IPS DF 19.7 (cell line): ENCODE measurements around the gene PRKCH.

Experiments used
- DNase-seq: peaks from one replicate; pipeline ENCODE4 v3.0.0-alpha.2; 2013; ENCODE audit warnings: low read depth, low spot score

PRKCH gene

GRCh38 chr14:61362072-61362750 lies 40.8 kb downstream of the PRKCH start:
- no peak for DNase-seq

DNA sequence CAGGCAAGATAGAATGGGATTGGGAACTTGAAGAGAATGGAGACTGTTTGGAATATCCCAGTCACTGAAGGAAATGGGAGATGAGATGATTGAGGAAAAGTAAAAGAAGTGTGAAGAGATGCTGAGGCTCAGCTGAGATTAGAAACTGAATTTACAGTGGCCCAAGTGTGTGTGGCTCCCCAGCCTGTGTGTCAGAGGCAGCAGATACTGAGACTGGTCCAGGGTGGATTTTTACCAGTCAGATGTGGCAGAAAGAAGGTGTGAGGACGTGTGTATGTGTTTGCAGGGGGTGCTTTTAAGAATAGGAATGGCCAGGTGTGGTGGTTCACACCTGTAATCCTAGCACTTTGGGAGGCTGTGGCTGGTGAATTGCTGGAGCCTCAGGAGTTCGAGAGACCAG lies 42.9 kb downstream of the PRKCH start:
- no peak for DNase-seq

DNA sequence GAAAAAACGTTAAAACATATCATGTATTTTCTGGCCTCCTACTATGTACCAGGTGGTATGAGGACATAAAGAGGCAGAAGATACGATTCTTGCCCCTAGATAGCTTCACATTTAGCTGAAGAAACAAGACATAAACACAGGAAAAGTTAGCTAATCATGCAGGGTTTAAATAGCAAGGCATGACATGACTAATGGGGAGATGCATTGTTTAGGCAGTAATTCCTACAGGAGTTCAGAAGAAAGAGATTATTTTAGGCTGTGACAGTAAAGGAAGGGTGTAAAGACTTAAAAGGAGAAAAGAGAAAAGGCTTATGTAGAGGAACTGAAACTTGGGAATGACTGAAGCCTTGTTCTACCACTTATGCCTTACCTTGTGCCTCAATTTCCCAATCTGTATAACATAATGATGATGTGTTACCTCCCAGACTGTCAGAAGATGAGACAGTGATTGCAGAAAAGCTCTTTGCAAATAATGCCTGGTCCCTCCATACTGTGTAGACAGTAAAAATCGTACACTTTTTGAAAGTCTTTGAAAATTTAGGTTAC lies 44.4 kb downstream of the PRKCH start:
- DNase-seq: no peak

GRCh38 chr14:61368114-61368710 lies 46.8 kb downstream of the PRKCH start:
- no peak for DNase-seq

GRCh38 chr14:61368781-61369453 lies 47.5 kb downstream of the PRKCH start:
- no peak for DNase-seq

DNA sequence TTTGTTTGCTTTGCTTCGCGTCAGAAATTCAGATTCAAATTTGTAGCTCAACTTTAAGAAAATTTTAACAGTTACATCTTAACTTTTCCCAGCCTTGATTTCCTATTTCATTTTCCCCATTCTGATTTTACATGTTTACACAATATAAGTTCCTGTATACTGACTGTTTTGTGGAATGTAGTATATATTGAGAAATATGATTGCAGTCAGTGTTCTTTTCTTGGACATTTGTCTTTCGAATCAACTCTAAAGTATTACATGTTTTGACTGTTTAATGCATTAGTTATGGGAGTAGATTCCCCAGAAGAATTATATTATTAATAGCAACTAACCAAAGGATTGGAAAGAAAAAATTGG lies 48.1 kb downstream of the PRKCH start:
- DNase-seq: no peak

GRCh38 chr14:61372379-61372778 lies 51.0 kb downstream of the PRKCH start:
- DNase-seq: no peak

- DNase-seq: no peak
Measured at GRCh38 chr14:61372842-61373555, 51.6 kb downstream of the PRKCH start.

GRCh38 chr14:61374284-61374683 lies 52.9 kb downstream of the PRKCH start:
- no peak for DNase-seq

DNA sequence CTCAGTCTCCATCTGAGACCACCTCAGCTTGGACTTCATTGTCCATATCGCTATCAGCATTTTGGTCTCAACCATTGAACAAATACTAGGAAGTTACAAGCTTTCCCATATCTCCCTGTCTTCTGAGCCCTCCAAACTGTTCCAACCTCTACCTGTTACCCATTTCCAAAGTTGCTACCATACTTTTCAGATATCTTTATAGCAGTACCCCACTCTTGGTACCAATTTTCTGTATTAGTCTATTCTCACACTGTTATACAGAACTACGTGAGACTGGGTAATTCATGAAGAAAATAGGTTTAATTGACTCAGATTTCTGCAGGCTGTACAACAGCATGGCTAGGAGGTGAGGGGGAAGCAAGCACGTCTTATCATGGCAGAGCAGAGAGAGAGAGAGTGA lies 53.8 kb downstream of the PRKCH start:
- no peak for DNase-seq

- no peak for DNase-seq
Measured at GRCh38 chr14:61376314-61376713, 54.9 kb downstream of the PRKCH start.

DNA sequence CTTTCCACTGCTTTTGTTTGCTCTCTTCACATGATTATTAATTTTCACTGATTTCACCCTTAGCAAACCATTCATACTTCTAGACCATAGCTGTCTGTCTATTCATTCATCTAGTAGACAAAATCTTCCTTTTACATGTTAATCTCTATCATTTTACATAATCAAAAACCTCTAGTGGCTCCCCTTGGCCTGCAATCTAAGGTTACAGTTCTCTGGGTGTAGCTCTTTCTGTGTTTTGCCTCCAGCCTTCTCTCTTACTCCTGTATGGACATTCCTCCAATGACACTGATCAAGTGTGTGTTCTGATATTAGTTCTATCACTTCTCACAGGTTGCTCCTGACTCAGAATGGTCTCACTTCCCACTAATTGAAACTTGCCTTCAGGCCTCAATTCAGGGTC lies 56.4 kb downstream of the PRKCH start:
- DNase-seq: no peak

GRCh38 chr14:61379639-61380184 lies 58.3 kb downstream of the PRKCH start:
- no peak for DNase-seq

DNA sequence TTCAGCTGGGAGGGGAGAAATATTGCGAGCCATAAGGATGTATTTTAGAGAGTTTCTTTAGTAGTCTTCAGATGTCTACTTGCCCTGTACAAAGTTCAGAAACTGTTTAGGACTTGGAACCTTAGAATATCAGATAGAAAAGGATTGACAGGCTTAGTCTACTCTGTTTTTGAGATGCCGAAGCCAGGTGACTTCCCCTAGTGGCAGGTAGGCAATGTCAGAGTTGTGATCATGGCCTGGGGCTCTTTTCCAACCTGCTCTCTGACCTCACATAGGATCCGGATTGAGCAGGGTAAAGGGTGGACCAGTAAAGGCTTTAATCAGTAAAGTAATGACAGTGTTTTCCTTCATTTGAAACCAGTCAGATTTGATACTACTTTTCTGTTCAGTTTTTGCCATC lies 59.6 kb downstream of the PRKCH start:
- no peak for DNase-seq

GRCh38 chr14:61381553-61381952 lies 60.2 kb downstream of the PRKCH start:
- DNase-seq: no peak

DNA sequence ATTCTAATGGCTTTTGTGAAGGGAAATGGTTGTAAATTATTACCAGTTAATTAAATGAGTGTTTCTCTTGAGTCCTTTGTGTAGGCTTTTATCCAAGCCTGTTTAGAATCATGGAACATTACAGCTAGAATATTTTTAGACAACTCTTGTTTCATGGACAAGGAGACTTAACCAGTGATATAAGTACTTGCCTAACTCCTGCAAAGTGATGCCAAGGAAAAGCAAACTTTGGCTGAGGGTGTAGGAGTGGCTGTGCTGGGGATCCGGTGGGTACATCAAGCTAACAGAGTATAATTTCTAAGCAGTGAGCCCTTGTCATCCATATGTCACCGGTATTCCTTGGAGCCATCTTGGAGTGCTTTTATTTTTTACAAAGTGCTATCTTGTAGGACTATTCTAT lies 61.5 kb downstream of the PRKCH start:
- no peak for DNase-seq

GRCh38 chr14:61385002-61385685 lies 63.8 kb downstream of the PRKCH start:
- no peak for DNase-seq

DNA sequence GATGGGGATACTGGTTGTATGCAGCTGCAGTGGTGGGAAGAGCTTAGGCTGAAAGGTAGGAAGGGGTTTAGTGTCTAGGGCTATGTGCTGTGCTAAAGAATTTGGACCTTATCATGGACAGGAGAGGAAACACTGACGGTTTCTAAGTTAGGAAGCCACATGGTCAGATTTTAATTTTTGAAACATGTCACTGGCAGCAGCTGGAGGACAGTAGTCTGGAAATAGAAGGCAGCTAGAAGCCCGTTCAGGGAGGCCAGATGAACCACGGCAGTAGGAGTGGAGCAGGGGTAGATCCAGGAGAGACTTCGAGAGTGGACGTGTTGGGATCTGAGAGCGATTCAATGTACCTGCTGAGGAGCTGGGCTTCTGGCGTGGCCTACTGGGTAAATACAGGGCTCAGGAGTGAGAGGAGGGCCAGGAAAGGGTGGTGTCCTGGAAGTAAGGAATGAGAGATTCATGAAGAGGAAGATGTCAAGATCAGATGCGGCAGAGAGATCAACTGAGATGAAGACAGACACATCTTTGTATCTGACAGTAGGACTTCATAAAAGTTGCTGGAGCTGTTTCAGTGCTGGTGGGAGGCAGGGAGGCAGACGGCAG lies 64.9 kb downstream of the PRKCH start:
- no peak for DNase-seq

- DNase-seq: no peak
Measured at GRCh38 chr14:61387076-61387475, 65.7 kb downstream of the PRKCH start.

DNA sequence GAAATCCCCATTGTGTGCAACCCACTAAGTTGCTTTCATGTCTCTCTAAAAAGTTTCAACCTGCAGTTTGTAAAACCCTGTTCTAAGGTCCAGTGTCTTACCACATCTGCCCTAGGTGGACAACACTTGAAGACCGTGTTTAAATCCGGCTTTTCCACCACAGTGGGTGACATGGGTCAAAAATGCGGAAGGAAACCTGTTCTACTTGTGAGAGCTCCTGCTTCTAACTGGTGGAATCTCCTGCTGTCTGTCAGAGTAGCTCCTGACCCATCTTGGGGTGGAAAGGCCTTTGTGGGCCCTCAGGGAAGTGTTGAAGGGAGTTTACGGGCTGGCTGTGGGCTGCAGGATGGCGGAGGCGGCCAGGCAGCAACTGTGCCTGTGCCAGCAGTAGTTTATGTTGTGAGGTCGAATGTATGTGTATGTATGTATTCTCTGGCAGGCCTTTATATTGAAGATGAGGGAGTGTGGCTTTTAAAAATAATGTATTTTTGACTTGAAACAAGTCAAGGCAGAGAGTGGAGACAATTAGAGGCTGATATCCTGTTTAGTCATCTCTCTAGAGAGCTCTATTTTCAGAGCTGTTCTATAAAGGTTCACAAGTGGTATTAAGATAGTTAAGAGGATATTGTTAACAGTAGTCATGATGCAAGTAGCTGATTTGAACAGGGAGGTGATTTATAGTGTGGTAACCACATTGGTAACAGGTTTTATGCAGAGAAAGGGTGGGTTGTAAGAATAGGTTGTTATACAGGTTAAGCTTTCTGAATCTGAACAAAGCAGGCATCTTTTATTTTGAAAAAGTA lies 67.0 kb downstream of the PRKCH start:
- no peak for DNase-seq
